IPS-18c (cell line): ENCODE results near the gene ADGRG1.

Source experiments
- H3K4me3 ChIP-seq: 2 replicates; pipeline ENCODE4 v1.7.0; 2013; ENCODE audit warnings: low read depth, mild to moderate bottlenecking, low read length, moderate library complexity; ENCODE audit not compliant: insufficient read depth
- H3K9me3 ChIP-seq: one replicate; pipeline ENCODE4 v1.6.1; 2013; ENCODE audit warnings: mild to moderate bottlenecking, low read length, moderate library complexity; ENCODE audit not compliant: control insufficient read depth, insufficient read depth

ADGRG1 gene

DNA sequence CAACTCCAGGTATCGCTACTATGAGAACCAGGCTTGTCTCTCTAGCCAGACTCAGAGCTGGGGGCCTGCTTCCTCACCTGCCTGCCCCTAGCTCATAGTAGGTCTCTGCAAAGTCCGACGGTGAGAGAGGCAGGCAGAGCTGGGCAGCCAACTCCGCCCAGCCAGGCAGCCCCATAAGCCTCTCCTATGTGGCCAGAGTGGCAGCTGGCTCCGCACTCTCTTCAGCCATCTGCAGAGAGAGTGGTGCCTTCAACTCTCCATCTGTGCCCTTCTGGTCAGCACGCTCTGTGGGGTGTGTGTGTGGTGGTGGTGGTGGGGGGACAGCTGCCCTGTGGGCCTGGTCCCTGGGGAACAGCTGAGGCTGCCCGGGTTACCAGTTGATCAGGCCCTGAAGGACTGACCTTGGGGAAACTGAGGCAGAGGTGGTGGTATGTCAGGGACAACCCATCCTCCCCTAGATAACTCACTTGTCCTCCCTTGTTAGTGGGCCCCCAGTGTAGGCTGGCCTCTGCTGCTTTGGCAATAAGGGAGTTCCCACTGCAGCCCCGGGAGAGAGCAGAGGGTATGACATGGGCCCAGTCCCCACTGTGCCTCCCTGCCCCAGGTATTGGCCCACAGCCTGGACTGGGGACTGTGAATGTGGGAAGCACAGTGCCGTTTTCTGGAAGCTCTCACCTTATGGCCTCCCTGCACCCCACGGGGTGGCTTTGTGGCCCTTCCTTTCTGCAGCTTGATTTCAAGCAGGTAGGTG, 1.8 kb upstream of the ADGRG1 start:
- Histone ChIP-seq H3K9me3 (no peaks in the 10 kb centered on the region), H3K4me3 (no peak overlapping the region)

- no peak overlapping the region for H3K4me3 ChIP-seq
These were observed 1.1 kb upstream of the ADGRG1 start for GRCh38 chr16:57627184-57627871.

DNA sequence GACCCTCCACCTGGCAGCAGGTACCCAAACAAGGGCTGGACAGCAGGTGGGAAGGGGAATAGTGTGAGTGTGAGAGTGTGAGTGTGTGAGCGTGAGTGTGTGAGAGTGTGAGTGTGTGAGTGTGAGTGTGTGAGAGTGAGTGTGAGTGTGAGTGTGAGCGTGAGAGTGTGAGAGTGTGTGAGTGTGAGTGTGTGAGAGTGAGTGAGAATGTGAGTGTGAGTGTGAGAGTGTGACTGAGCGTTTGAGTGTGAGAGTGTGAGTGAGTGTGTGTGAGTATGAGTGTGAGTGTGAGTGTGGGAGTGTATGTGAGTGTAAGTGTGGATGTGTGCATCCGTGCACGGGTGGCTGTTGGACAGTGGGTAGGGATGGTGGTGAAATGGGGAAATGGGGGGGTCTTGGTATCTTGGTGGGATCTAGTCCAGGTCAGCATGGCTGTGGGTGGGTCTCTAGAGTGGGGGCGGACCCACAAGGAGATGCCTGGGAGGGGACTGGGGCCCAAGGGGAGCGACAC, 408 bp downstream of the ADGRG1 start:
- Histone ChIP-seq H3K4me3 (no peak overlapping the region), H3K9me3 (no peaks in the 10 kb centered on the region)

More at GRCh38 chr16:57627184-57627871, 1.1 kb upstream of the ADGRG1 start:
- no peaks in the 10 kb centered on the region for H3K9me3 ChIP-seq

DNA sequence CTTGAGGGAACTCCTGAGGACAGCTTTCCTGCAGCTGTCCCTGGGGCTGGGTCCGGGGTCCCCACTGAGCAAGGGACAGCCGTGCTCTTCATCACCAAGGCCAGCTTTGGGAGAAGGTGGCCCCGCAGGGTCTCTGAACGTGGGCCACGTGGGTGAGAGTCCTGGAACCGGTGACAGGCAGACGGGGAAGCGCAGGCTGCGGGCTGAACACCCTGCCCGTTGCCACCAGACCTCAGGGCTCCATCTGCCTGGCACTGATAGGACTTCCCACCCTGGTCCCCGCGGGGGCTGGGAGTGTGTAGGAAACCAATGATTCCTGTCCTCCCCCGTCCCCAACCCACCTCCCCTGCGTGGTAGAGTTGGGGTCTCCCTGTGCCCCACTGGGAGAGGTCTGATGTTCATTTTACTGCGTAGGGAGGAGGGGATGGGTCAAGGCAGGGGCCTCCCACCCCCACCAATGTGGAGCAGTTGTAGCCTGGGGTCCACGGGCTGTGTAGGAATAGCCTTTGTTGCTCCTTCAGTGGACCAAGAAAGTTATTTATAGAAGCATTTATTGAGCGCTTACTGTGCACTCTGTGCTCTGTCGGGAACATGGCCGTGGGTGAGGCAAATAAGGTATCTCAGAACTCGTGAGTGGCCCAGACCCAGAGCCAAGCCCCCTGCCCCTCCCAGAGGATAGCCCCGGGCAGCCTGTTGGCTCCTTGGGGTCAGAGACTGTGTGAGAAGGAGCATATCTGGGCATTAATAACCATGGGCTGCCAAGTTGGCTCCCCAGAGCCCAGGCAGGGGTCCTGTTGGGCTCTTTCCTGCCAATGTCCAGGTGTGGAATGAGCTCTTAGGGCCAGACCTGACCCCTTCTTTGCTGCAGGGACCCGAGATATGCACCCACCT, 1.3 kb downstream of the ADGRG1 start:
- H3K4me3 ChIP-seq, result no peak overlapping the region
- no peaks in the 10 kb centered on the region for H3K9me3 ChIP-seq

- Histone ChIP-seq H3K4me3 (no peak overlapping the region), H3K9me3 (no peaks in the 10 kb centered on the region)
These were observed 2.0 kb downstream of the ADGRG1 start for GRCh38 chr16:57630407-57630797.

- Histone ChIP-seq H3K4me3 (no peak overlapping the region), H3K9me3 (no peaks in the 10 kb centered on the region)
These were observed 2.8 kb downstream of the ADGRG1 start for GRCh38 chr16:57630931-57631845.

GRCh38 chr16:57632568-57632967, 4.1 kb downstream of the ADGRG1 start:
- H3K9me3 ChIP-seq, result no peaks in the 10 kb centered on the region
- H3K4me3 ChIP-seq, result no peak overlapping the region

- no peaks in the 10 kb centered on the region for H3K9me3 ChIP-seq
- H3K4me3 ChIP-seq, result no peak overlapping the region
These were observed 5.1 kb downstream of the ADGRG1 start for GRCh38 chr16:57633383-57634064.

DNA sequence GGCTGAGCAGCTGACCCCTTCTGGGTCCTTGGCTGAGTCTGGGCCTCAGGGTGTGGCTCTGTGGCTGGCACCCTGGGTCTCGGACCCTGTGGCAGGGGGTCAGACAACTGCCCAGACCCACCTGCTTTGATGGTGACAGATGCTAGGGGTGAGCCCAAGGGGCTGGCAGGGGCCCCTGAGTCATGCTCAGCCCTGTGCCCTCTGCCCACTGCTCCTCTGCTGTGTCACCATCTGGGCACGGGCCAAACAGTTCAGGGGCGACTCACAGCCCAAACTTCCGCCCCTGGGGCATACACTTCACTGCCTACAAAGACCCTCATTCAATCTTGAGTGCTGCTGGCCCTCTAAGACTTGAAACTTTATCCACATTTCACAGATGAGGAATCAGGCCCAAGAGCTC, 5.7 kb downstream of the ADGRG1 start:
- Histone ChIP-seq H3K9me3 (no peaks in the 10 kb centered on the region), H3K4me3 (no peak overlapping the region)

GRCh38 chr16:57635266-57636097, 7.1 kb downstream of the ADGRG1 start:
- H3K9me3 ChIP-seq, result no peaks in the 10 kb centered on the region

DNA sequence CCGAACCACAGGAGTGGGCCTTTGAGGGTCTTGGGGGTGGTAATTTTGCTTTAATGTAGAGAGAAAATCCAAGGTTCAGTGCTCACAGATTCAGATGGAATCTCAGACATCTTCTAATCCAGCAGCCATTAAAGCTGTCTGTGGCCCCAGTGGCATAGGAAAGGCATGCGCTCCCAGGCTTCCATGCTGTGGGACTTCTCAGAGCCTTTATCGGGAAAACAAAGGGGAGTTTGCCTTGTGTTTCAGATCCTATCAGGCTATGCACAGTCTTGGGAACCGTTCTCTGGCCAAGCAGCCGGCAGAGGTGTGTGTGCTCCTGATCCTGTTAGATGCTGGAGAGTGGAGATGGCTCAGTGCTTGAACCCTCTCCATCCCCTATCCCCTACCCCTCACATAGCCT, 7.8 kb downstream of the ADGRG1 start:
- no peaks in the 10 kb centered on the region for H3K9me3 ChIP-seq

More at GRCh38 chr16:57635266-57636097, 7.1 kb downstream of the ADGRG1 start:
- H3K4me3 ChIP-seq, result no peak overlapping the region

GRCh38 chr16:57637020-57637419, 8.6 kb downstream of the ADGRG1 start:
- Histone ChIP-seq H3K4me3 (no peak overlapping the region), H3K9me3 (no peaks in the 10 kb centered on the region)

More for the DNA sequence above, 7.8 kb downstream of the ADGRG1 start:
- no peak overlapping the region for H3K4me3 ChIP-seq

- H3K4me3 ChIP-seq, result no peak overlapping the region
- no peaks in the 10 kb centered on the region for H3K9me3 ChIP-seq
These were observed 9.0 kb downstream of the ADGRG1 start for GRCh38 chr16:57637424-57637823.

DNA sequence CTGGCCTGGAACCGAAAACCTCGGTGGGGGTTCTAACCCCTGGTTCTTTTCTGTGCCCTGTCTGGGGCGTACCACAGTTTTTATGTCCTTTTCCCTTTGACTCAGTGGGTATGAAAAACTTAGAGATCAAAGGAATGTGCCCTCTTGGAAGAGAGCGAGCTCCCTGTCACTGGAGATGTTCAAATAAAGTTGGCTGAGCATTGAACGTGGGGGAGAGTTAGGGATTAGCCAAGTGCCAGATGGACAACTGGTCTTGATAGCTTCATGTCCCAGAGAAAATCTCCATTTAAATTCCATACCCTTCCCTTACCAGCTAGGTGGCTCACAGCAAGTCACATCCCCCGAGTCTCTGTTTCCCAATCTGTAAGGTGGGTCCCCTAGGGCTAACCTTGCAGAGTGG, 9.5 kb downstream of the ADGRG1 start:
- H3K4me3 ChIP-seq, result no peak overlapping the region
- H3K9me3 ChIP-seq, result no peaks in the 10 kb centered on the region

- Histone ChIP-seq H3K9me3 (no peaks in the 10 kb centered on the region), H3K4me3 (no peak overlapping the region)
These were observed 10.0 kb downstream of the ADGRG1 start for GRCh38 chr16:57638381-57638780.
